ENCODE results near the gene NRG3.

Gene NRG3

GRCh38 chr10:82394122-82394521 lies 519.1 kb downstream of the NRG3 start:
- DNase-seq (ENCODE audit: low read depth), result no peak

GRCh38 chr10:82394987-82395386 lies 520.0 kb downstream of the NRG3 start:
- DNase-seq (ENCODE audit: low read depth), result no peak

- no peak for DNase-seq (ENCODE audit: low read depth)
Observed at GRCh38 chr10:82396886-82397285, 521.9 kb downstream of the NRG3 start.

GRCh38 chr10:82397854-82398253 lies 522.9 kb downstream of the NRG3 start:
- no peak for DNase-seq (ENCODE audit: low read depth)

DNA sequence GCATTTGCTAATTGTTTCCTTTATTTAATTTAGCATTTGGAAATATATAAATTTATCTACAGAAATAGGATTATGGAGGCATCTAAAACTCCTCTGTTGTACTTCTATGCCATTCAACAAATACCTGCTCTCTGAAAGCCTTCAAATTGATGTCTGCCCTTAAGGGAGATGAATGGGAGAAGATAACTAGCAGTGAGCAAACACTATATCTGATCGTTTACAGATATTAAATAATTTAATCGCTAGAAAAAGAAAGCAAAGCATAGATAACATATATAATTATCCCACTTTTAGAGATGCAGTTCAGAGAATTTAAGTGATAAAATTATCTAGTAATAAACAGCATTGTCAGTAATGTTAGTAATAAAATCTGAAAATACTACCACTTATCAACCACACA lies 524.9 kb downstream of the NRG3 start:
- DNase-seq (ENCODE audit: low read depth), result no peak

GRCh38 chr10:82400841-82401240 lies 525.8 kb downstream of the NRG3 start:
- no peak for DNase-seq (ENCODE audit: low read depth)

- no peak for DNase-seq (ENCODE audit: low read depth)
Observed at GRCh38 chr10:82402906-82403401, 528.0 kb downstream of the NRG3 start.

DNA sequence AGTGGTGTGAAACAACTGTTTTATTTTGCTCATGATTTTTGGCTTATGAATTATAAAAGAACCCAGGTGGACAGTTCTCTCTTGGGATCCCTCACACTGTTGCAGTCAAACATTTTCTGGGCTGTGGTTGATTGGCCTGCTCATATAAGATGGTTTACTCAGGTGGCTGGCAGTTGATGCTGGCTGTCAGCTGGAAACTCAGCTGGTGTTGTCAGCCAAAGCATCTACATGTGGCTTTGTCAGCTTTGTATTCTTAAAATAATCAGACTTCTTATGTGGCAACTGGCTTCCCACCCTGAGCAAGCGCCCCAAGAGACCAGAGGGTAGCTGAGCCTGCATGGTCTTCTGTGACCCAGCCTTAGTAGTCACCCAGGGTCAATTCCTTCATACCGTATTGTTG lies 534.7 kb downstream of the NRG3 start:
- DNase-seq (ENCODE audit: low read depth), result no peak

DNA sequence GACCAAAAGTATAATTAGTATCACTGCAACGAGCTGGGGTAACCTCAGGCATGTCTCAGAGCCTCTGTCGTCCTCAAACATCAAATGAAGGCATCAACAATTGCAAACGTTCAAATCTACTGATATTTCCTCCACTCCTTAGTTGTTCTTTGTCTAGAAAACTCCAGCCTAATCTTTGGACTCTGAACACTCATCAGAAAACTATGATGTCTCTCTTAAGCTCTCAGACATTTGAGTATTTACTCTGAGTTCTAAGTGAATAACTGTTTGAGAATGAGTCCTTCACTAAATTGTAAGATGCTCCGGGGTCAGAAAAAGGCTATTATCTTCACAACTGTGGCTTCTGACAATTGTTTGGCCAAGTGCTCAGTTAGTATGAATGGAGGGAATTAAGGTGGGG lies 536.4 kb downstream of the NRG3 start:
- DNase-seq (ENCODE audit: low read depth), result no peak

GRCh38 chr10:82420001-82420400 lies 545.0 kb downstream of the NRG3 start:
- DNase-seq (ENCODE audit: low read depth), result no peak

DNA sequence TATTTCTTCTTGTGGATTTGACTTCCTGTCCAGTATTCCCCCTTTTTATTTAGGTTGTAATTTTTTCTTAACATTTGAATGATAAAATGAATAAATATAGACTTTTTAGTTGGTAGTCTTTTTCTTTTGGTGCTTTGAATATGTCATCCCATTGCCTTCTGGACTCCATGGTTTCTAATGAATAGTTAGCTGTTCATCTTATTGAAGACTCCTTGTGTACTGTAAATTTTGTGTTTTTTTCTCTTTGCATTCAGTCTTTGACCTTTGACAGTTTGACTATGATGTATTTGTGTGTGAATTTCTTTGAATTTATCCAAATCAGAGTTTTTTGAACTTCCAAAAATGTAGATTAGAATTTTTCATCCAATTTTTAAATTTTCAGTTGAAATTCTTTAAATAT lies 554.3 kb downstream of the NRG3 start:
- no peak for DNase-seq (ENCODE audit: low read depth)

GRCh38 chr10:82438277-82438676 lies 563.3 kb downstream of the NRG3 start:
- no peak for DNase-seq (ENCODE audit: low read depth)

GRCh38 chr10:82440775-82441174 lies 565.8 kb downstream of the NRG3 start:
- DNase-seq (ENCODE audit: low read depth), result no peak

DNA sequence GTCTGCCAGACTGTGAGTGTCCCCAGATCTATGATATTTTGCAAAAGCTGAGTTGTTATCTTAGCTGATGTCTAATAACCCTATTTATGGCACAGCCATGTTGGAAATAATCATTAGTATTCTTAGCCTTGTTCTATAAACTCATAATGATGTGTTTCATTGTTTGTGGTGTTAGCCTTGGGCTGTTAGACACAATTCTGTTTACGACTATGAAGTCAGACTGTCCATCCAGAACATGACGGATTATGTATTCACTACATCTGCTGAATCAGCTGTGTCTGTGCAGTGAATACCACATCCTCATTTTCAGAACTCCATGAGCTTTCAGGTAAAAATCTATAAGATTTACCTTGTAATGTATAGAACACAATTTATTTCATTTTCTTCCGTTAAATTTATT lies 577.1 kb downstream of the NRG3 start:
- no peak for DNase-seq (ENCODE audit: low read depth)

DNA sequence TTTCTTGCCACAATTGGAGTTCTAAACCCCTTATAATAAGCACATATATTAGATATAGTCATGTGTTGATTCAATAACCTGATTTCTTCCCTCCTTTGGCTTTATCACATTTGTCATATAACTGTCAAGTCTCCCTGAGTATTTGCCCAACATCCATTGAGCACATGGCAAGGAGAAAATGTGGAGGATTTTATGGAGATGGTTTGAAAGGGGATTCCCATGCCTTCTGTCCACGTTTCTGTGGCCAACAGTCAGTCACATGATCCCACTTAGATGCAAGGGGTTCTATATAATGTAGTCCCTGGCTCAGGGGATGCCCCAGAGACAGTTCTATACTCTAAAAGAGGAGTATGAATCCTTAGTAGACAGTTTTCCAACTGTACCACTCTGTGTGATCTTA lies 577.7 kb downstream of the NRG3 start:
- no peak for DNase-seq (ENCODE audit: low read depth)

DNA sequence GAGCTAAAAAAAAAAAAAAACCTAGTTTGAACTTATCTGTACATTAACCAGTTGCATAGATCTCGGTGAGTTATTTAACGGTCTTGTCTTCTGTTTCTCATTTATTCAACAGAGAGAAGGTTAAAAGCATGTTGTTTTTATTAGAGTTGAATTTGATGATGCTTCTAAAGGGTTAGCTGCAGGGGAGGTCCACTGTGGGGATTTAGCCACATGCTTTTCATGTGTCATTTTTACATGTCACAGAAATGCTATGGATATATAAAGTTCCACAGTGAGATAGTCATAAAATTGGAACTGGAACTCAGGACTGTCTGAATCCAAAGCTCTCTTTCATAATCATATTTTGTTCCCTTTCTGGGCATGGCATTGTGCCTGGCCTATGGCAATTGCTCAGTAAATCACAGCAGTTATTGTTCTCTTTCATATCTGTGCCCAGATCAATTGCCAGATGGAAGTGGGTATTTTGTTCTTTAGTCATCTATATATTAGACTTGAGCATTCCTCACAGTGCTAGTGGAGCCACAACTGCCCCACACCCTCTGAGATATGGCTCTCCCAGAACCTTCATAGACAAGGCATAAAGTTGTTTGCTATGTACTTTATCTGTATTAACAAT lies 578.8 kb downstream of the NRG3 start:
- DNase-seq (ENCODE audit: low read depth), result no peak

GRCh38 chr10:82462910-82463551 lies 588.0 kb downstream of the NRG3 start:
- no peak for DNase-seq (ENCODE audit: low read depth)

GRCh38 chr10:82463614-82464013 lies 588.6 kb downstream of the NRG3 start:
- no peak for DNase-seq (ENCODE audit: low read depth)

GRCh38 chr10:82464191-82464818 lies 589.3 kb downstream of the NRG3 start:
- DNase-seq (ENCODE audit: low read depth), result no peak

GRCh38 chr10:82464966-82465365 lies 590.0 kb downstream of the NRG3 start:
- no peak for DNase-seq (ENCODE audit: low read depth)

GRCh38 chr10:82468453-82468852 lies 593.5 kb downstream of the NRG3 start:
- DNase-seq (ENCODE audit: low read depth), result no peak

DNA sequence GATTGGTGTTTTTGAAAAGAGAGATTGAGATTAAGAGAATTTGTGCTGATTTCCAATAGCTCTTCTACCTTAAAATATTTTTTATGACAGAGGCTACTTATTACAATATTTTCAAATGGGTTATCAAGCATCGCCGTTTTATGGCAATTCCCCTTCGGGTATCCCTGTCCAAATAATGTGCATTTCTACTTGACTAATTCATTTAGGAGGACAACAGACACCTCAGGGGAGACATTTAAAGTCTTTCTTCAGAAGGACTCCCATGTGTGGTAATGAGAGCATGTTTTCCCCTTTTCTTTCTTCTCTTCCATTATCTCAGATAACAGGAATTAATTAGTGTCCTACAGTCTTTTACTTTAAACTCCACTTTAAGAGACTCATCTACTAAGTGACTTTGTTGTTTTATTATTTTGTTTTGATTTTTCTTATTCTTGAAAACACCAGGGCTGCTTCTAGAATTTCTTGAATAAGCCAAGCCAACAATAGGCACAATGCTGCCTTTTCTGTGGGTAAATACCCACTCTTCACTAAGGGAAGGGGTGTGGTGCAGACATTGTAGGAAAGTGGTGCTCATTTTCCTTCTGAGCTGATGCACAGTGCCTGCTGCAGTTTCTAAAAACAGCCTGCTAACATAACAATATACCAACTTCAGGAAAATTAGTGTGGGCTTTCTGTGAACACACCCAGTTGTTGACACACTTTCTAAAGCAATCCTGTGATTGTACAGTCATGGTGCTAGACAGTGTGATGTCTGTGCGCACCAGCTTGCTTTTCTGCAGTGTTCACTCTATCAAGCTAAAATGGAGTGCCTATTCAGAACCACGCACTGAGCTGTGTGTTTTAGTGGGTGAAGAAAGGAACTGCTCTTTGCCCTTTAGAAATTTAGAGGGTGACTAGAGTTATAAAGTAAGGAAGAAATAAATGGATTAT lies 597.7 kb downstream of the NRG3 start:
- no peak for DNase-seq (ENCODE audit: low read depth)
